Measurements from ENCODE around the gene SCP2D1. TPM values are rescaled to one million over a fixed set of nuclear protein-coding genes. Genes with fewer than 3 reads are reported as not detected.

SCP2D1 gene
- not detected for total RNA-seq

DNA sequence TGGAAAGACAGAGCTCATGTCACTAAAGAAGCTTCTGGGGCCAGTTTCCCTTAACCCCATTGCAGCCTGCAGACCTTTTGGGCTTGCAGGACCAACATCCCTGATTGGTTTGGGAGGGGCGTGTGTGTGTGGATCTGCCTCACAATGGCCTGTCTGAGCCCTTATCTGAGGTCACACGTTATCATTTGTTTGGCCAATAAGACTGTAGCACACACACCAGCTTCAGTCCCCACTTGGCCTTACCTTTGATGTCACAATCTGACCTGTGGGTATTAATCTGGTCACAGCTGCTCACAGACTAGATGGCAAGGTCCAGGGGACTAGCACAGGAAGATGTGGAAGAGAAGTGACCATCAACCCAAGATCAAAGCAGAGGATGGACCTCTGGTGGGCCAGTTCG lies at the start of gene SCP2D1:
TSS of gene SCP2D1 (plus strand) at position 301 of the 400 bp plus-strand sequence. CDS start at position 334, 33 bp downstream.
- TF ChIP-seq CTCF (IDR thresholded peaks at IDR 0.05) (no peak), POLR2A (IDR thresholded peaks at IDR 0.05) (no peak)
- Histone ChIP-seq H3K4me1 (no peaks in the 10 kb centered on the region), H3K27me3 (no peaks in the 10 kb centered on the region), H3K27ac (no peak within 1 kb of the TSS), H3K36me3 (no peaks in the 10 kb centered on the region), H3K4me3 (no peak within 1 kb of the TSS), H3K9me3 (no peaks in the 10 kb centered on the region)
- no peak for DNase-seq

- Histone ChIP-seq H3K27me3 (no peaks in the 10 kb centered on the region), H3K9me3 (no peaks in the 10 kb centered on the region), H3K36me3 (peaks cover 0 to 8% (median 0%) of the 10 kb centered on the region in 3 donors), H3K4me1 (no peaks in the 10 kb centered on the region), H3K27ac (no peak overlapping the region), H3K4me3 (no peak overlapping the region)
- no peak for DNase-seq
- no peak for TF ChIP-seq CTCF (IDR thresholded peaks at IDR 0.05)
- TF ChIP-seq POLR2A (IDR thresholded peaks at IDR 0.05): no peak
Measured at GRCh38 chr20:18767676-18768075, 45.9 kb upstream of the SCP2D1 start.

- H3K9me3 ChIP-seq: no peaks in the 10 kb centered on the region
- H3K27ac ChIP-seq: no peak overlapping the region
- DNase-seq: no peak
- H3K27me3 ChIP-seq: no peaks in the 10 kb centered on the region
- no peaks in the 10 kb centered on the region for H3K4me1 ChIP-seq
- H3K36me3 ChIP-seq: no peaks in the 10 kb centered on the region
- H3K4me3 ChIP-seq: no peak overlapping the region
- TF ChIP-seq CTCF (IDR thresholded peaks at IDR 0.05) (no peak), POLR2A (IDR thresholded peaks at IDR 0.05) (no peak)
Measured at GRCh38 chr20:18773566-18773965, 40.0 kb upstream of the SCP2D1 start.

DNA sequence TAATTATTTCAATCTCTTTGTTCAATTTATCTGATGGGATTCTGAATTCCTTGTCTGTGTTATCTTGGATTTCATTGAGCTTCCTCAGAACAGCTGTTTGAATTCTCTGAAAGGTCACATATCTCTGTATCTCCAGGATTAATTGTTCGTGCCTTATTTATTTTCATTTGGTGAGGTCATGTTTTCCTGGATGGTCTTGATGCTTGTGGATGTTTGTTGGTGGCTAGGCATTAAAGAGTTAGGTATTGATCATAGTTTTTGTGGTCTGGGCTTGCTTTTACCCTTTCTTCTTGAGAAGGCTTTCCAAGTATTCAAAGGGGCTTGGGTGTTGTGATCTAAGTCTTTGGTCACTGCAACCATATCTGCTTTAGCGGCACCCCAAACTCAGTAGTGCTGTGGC lies 39.4 kb upstream of the SCP2D1 start:
- DNase-seq: no peak
- Histone ChIP-seq H3K27me3 (no peaks in the 10 kb centered on the region), H3K27ac (no peak overlapping the region), H3K36me3 (no peaks in the 10 kb centered on the region), H3K4me1 (no peaks in the 10 kb centered on the region), H3K4me3 (no peak overlapping the region), H3K9me3 (no peaks in the 10 kb centered on the region)
- TF ChIP-seq POLR2A (IDR thresholded peaks at IDR 0.05): no peak
- no peak for TF ChIP-seq CTCF (IDR thresholded peaks at IDR 0.05)

DNA sequence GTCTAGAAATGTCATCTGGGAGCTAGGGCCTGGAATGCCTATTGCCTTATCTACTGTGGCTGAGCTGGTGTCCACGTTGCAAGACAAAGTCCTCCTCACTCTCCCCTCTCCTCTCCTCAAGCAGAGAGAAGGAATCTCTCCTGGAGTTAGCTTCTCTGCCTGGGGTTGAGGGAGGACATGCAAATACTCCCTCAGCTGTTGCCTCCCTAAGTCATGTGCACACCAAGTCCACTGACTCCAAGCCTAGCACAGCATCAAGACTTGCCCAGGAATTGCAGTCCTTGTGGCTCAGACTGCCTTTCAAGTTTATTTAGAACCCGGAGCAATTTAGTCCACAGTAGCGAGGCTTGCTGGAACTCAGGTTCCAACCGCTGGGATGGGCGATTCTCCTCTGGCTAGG lies 38.0 kb upstream of the SCP2D1 start:
- DNase-seq: no peak
- TF ChIP-seq POLR2A (IDR thresholded peaks at IDR 0.05): no peak
- no peak for TF ChIP-seq CTCF (IDR thresholded peaks at IDR 0.05)

More for the DNA sequence above, 38.0 kb upstream of the SCP2D1 start:
- H3K4me3 ChIP-seq: no peak overlapping the region
- no peaks in the 10 kb centered on the region for H3K36me3 ChIP-seq
- no peaks in the 10 kb centered on the region for H3K4me1 ChIP-seq
- no peaks in the 10 kb centered on the region for H3K27me3 ChIP-seq
- H3K27ac ChIP-seq: no peak overlapping the region
- no peaks in the 10 kb centered on the region for H3K9me3 ChIP-seq

Data from Peyer's patch (tissue), 4 donors.